ENCODE data around the gene LMBR1.
A peak's percentile ranks its signal among the peaks of the same experiment; 100 is the strongest.

Gene LMBR1

DNA sequence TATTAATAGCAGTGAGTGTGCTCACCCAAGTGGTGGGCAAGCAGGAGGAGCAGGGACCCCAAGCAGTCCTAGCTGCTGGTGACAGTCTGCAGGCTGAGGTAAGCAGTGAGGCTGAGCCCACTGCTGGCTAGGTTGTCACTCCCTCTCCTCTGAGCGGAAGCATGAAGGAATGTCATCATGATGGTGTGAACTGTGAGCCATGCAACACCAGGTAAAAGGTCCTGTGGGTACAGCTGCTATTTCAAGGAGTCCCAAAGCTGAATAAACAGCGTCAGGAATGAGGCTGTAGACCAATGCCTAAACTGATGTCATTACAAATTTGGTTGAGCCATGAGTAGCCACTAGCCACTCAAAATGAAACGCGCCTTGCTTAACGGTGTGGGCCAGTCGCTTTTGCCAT lies 126.3 kb downstream of the LMBR1 start:
- POLR2A ChIA-PET: no interaction called here

DNA sequence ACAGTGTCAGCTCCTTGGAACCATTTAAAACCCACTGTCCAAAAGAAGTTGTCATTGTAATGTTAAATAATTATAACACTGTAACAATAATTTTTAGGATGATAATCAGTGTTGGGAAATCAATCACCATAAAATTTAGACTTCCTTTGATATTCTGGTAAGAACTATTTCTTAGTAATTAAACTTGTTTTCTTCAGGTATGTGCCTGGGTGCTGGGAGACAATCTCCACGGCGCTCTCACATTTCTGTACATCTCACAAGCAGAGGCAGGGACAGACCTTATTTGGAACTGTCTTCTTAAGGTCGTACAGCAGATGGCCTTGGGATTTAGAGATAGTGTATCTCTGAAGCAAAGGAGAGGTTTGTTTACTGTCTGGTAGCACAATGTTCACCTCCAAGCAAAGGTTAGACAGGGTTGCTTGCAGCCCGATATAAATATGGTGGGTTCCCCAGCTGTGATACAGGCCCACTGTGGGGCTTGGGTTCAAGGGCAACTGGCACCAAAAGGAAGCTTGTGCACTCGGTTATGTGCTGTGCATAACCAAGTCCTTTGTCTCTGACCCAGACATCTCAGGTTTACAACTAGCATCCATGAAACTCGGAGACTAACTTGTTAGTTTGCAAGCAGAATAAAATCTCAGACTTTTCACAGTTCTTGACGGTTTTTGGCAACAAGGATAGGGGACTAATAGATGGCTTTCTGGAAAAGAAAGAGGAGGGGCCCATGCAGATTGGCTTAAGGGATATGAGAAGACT lies 126.9 kb downstream of the LMBR1 start:
- H3K27ac ChIP-seq (ENCODE audit: insufficient read depth in 1 of 2, low read depth in 1 of 2, low read length in 2 of 2, poor library complexity in 1 of 2, severe bottlenecking in 2 of 2): no peak overlapping the region
- H3K36me3 ChIP-seq (ENCODE audit: control insufficient read depth in 4 of 4, insufficient read depth in 4 of 4, low read length in 3 of 4): peaks cover 2 to 26% (median 6%) of the 10 kb centered on the region in 4 experiments
- no peaks in the 10 kb centered on the region for H3K27me3 ChIP-seq (replicated peaks in 2 of 5; ENCODE audit: control insufficient read depth in 4 of 5, insufficient read depth in 5 of 5, low read length in 4 of 5)
- no peak for DNase-seq
- POLR2A ChIA-PET: no interaction called here
- CTCF ChIA-PET: no interaction called here
- WGBS (ENCODE audit: insufficient coverage): 94% methylated on average over 6 of the region's 7 CpGs
- no peaks in the 10 kb centered on the region for H3K4me1 ChIP-seq (ENCODE audit: control extremely low read depth in 1 of 4, control insufficient read depth in 4 of 4, insufficient read depth in 4 of 4, low read length in 3 of 4)
- H3K9me3 ChIP-seq (ENCODE audit: control extremely low read depth in 1 of 5, control insufficient read depth in 4 of 5, insufficient read depth in 2 of 5, low read depth in 1 of 5, low read length in 4 of 5): no peaks in the 10 kb centered on the region
- H3K4me3 ChIP-seq (ENCODE audit: control insufficient read depth in 1 of 7, extremely low read depth in 1 of 7, insufficient read depth in 4 of 7, low read depth in 2 of 7, low read length in 6 of 7): no peak overlapping the region

More for the DNA sequence above, 126.3 kb downstream of the LMBR1 start:
- Histone ChIP-seq H3K9me3 (ENCODE audit: control extremely low read depth in 1 of 5, control insufficient read depth in 4 of 5, insufficient read depth in 2 of 5, low read depth in 1 of 5, low read length in 4 of 5) (no peaks in the 10 kb centered on the region), H3K36me3 (ENCODE audit: control insufficient read depth in 4 of 4, insufficient read depth in 4 of 4, low read length in 3 of 4) (peaks cover 0 to 21% (median 4%) of the 10 kb centered on the region in 4 experiments), H3K27ac (ENCODE audit: insufficient read depth in 1 of 2, low read depth in 1 of 2, low read length in 2 of 2, poor library complexity in 1 of 2, severe bottlenecking in 2 of 2) (no peak overlapping the region), H3K4me1 (ENCODE audit: control extremely low read depth in 1 of 4, control insufficient read depth in 4 of 4, insufficient read depth in 4 of 4, low read length in 3 of 4) (no peaks in the 10 kb centered on the region), H3K4me3 (ENCODE audit: control insufficient read depth in 1 of 7, extremely low read depth in 1 of 7, insufficient read depth in 4 of 7, low read depth in 2 of 7, low read length in 6 of 7) (no peak overlapping the region), H3K27me3 (replicated peaks in 2 of 5; ENCODE audit: control insufficient read depth in 4 of 5, insufficient read depth in 5 of 5, low read length in 4 of 5) (no peaks in the 10 kb centered on the region)
- 96% methylated on average over 4 of the region's 6 CpGs for WGBS (ENCODE audit: insufficient coverage)
- CTCF ChIA-PET: no interaction called here
- DNase-seq: no peak

DNA sequence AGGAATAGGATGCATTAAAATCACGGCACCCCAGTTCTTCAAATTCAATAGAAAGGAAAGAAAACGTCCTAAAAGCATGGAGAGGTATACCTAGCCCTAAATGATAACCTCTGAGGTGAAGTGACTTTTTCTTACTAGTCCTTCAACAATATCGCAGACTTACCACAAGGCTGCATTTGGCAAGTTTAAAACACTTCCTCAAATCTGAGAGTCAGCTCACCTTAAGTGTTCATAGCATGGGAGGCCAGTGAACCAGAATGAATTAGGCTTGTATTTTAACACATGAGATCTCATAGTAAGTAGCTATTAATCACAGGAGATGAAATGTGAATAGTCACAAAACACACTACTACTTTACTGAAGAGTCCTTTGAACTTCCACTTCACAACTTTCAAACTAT lies 128.2 kb downstream of the LMBR1 start:
- DNase-seq: peak in 2 of 3 donors; percentile 23 to 39
- Histone ChIP-seq H3K4me3 (ENCODE audit: control insufficient read depth in 1 of 7, extremely low read depth in 1 of 7, insufficient read depth in 4 of 7, low read depth in 2 of 7, low read length in 6 of 7) (no peak overlapping the region), H3K27me3 (replicated peaks in 2 of 5; ENCODE audit: control insufficient read depth in 4 of 5, insufficient read depth in 5 of 5, low read length in 4 of 5) (no peaks in the 10 kb centered on the region), H3K4me1 (ENCODE audit: control extremely low read depth in 1 of 4, control insufficient read depth in 4 of 4, insufficient read depth in 4 of 4, low read length in 3 of 4) (no peaks in the 10 kb centered on the region), H3K36me3 (ENCODE audit: control insufficient read depth in 4 of 4, insufficient read depth in 4 of 4, low read length in 3 of 4) (peaks cover 3 to 34% (median 15%) of the 10 kb centered on the region in 4 experiments), H3K9me3 (ENCODE audit: control extremely low read depth in 1 of 5, control insufficient read depth in 4 of 5, insufficient read depth in 2 of 5, low read depth in 1 of 5, low read length in 4 of 5) (peaks cover 0 to 7% (median 2%) of the 10 kb centered on the region in 5 experiments), H3K27ac (ENCODE audit: insufficient read depth in 1 of 2, low read depth in 1 of 2, low read length in 2 of 2, poor library complexity in 1 of 2, severe bottlenecking in 2 of 2) (no peak overlapping the region)
- ChIA-PET CTCF (no interaction called here), POLR2A (no interaction called here)
- 100% methylated on average over 2 of the region's 3 CpGs for WGBS (ENCODE audit: insufficient coverage)

DNA sequence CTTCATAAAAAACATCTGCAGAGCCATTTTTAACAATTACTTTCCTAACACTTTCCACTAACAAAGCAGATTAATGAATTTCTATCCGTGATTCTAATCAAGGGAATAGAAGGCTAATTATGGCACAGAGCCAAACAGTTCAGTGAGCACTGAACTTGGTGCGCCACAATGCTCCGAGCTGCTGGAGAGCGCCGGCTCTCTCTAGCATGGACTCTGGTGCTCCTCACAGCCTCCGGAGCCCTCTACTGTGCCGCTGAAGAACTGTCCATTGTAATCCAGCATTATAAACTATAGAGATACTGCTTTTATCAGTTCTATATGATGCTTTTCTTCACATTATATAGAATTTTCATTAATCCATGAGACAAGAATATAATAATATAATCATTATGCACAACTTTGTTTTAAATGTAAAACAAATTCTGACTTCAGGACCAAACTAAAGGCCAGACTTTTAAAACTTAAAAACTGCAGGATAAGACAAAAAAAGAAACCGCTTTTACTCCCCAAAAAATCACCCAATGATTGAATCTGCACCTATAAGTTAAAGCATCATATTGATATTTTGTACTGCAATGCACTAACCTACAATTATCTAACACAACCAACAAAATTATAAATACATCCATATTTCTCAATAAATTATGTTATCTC lies 128.8 kb downstream of the LMBR1 start:
- H3K27ac ChIP-seq (ENCODE audit: insufficient read depth in 1 of 2, low read depth in 1 of 2, low read length in 2 of 2, poor library complexity in 1 of 2, severe bottlenecking in 2 of 2): no peak overlapping the region
- H3K4me1 ChIP-seq (ENCODE audit: control extremely low read depth in 1 of 4, control insufficient read depth in 4 of 4, insufficient read depth in 4 of 4, low read length in 3 of 4): no peaks in the 10 kb centered on the region
- DNase-seq: peak in 2 of 3 donors; percentile 19 to 22
- peaks cover 3 to 38% (median 20%) of the 10 kb centered on the region in 4 experiments for H3K36me3 ChIP-seq (ENCODE audit: control insufficient read depth in 4 of 4, insufficient read depth in 4 of 4, low read length in 3 of 4)
- CTCF ChIA-PET: no interaction called here
- WGBS (ENCODE audit: insufficient coverage): 88% methylated on average over 5 of the region's 8 CpGs
- no peaks in the 10 kb centered on the region for H3K27me3 ChIP-seq (replicated peaks in 2 of 5; ENCODE audit: control insufficient read depth in 4 of 5, insufficient read depth in 5 of 5, low read length in 4 of 5)
- H3K4me3 ChIP-seq (ENCODE audit: control insufficient read depth in 1 of 7, extremely low read depth in 1 of 7, insufficient read depth in 4 of 7, low read depth in 2 of 7, low read length in 6 of 7): no peak overlapping the region
- H3K9me3 ChIP-seq (ENCODE audit: control extremely low read depth in 1 of 5, control insufficient read depth in 4 of 5, insufficient read depth in 2 of 5, low read depth in 1 of 5, low read length in 4 of 5): peaks cover 1 to 13% (median 4%) of the 10 kb centered on the region in 5 experiments
- POLR2A ChIA-PET: no interaction called here

DNA sequence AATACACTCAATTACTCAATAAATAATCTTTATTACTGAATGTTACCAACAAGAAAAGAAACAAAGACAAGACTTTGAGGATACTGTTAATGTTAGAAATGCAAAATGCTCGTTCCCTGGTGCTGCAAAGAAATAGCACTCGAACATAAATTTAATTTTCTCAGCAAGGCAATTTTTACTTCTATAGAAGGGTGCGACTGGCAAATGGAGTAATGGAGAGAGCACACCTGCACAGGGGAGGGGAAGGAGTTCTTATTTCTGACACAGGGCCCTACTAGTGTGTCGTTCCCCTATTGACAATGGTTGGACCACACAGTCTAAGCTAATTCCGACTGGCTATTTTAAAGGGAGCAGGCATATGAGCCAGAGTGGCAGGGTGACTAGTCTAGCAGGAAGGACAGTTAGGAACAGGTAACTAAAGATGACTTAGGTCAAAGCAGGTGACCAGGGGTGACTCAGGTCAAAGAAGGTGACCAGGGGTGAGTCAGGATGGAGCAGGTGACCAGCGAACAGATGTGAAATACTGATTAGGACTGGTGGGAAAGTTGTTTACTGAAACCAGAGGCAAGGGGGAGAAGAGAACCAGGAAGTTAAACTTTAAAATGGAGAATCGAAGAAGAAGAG lies 133.3 kb downstream of the LMBR1 start:
- DNase-seq: no peak
- ChIA-PET POLR2A (no interaction called here), CTCF (no interaction called here)
- H3K36me3 ChIP-seq (ENCODE audit: control insufficient read depth in 4 of 4, insufficient read depth in 4 of 4, low read length in 3 of 4): peaks cover 7 to 41% (median 26%) of the 10 kb centered on the region in 4 experiments
- H3K27ac ChIP-seq (ENCODE audit: insufficient read depth in 1 of 2, low read depth in 1 of 2, low read length in 2 of 2, poor library complexity in 1 of 2, severe bottlenecking in 2 of 2): no peak overlapping the region
- peak overlapping the region in 1 of 7 experiments; percentile 11 for H3K4me3 ChIP-seq (ENCODE audit: control insufficient read depth in 1 of 7, extremely low read depth in 1 of 7, insufficient read depth in 4 of 7, low read depth in 2 of 7, low read length in 6 of 7)
- peaks cover 2 to 14% (median 4%) of the 10 kb centered on the region in 5 experiments for H3K9me3 ChIP-seq (ENCODE audit: control extremely low read depth in 1 of 5, control insufficient read depth in 4 of 5, insufficient read depth in 2 of 5, low read depth in 1 of 5, low read length in 4 of 5)
- H3K4me1 ChIP-seq (ENCODE audit: control extremely low read depth in 1 of 4, control insufficient read depth in 4 of 4, insufficient read depth in 4 of 4, low read length in 3 of 4): no peaks in the 10 kb centered on the region
- 98% methylated on average over 4 of the region's 7 CpGs for WGBS (ENCODE audit: insufficient coverage)
- no peaks in the 10 kb centered on the region for H3K27me3 ChIP-seq (replicated peaks in 2 of 5; ENCODE audit: control insufficient read depth in 4 of 5, insufficient read depth in 5 of 5, low read length in 4 of 5)

DNA sequence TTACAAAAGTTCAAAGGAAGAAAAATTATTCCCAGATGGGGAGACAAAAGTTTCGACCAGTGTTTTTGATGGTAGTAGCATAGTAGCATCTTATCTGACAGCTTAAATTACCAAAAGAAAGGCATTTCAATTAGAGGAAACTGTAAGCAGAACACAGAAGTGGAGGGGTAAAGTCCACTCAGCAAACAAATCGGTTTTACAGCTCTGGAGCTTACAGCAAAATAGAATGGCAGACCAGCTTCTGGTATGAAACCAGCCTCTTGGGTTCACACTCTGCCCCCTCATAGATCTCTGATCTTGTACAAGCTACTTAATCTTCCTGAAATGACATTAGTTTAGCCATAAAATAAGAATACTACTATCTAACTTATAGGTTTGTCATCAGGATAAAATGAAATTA lies 133.8 kb downstream of the LMBR1 start:
- peaks cover 2 to 14% (median 4%) of the 10 kb centered on the region in 5 experiments for H3K9me3 ChIP-seq (ENCODE audit: control extremely low read depth in 1 of 5, control insufficient read depth in 4 of 5, insufficient read depth in 2 of 5, low read depth in 1 of 5, low read length in 4 of 5)
- H3K27ac ChIP-seq (ENCODE audit: insufficient read depth in 1 of 2, low read depth in 1 of 2, low read length in 2 of 2, poor library complexity in 1 of 2, severe bottlenecking in 2 of 2): no peak overlapping the region
- WGBS (ENCODE audit: insufficient coverage): 100% methylated on average over 1 of the region's 2 CpGs
- no peak for DNase-seq
- ChIA-PET CTCF (no interaction called here), POLR2A (no interaction called here)
- no peak overlapping the region for H3K4me3 ChIP-seq (ENCODE audit: control insufficient read depth in 1 of 7, extremely low read depth in 1 of 7, insufficient read depth in 4 of 7, low read depth in 2 of 7, low read length in 6 of 7)
- H3K27me3 ChIP-seq (replicated peaks in 2 of 5; ENCODE audit: control insufficient read depth in 4 of 5, insufficient read depth in 5 of 5, low read length in 4 of 5): no peaks in the 10 kb centered on the region
- no peaks in the 10 kb centered on the region for H3K4me1 ChIP-seq (ENCODE audit: control extremely low read depth in 1 of 4, control insufficient read depth in 4 of 4, insufficient read depth in 4 of 4, low read length in 3 of 4)
- peaks cover 7 to 41% (median 26%) of the 10 kb centered on the region in 4 experiments for H3K36me3 ChIP-seq (ENCODE audit: control insufficient read depth in 4 of 4, insufficient read depth in 4 of 4, low read length in 3 of 4)

DNA sequence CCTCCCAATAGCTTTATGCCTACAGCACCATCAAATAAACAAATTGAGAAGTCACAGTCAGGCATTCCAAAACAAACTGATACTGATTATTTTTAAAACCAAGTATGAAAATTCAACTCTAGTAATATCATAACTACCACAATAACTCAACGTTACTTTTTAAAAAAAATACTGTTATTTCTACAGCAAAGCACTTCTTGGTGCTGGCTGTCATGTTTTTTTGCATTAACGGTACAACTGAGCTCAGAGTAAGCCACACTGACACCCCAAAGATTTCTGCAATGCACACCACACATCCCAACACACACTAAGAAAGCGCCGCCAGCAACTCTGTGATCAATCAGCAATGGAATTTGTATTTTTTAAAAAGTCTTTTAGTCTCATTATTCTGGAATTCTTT lies 138.8 kb downstream of the LMBR1 start:
- Histone ChIP-seq H3K4me1 (ENCODE audit: control extremely low read depth in 1 of 4, control insufficient read depth in 4 of 4, insufficient read depth in 4 of 4, low read length in 3 of 4) (no peaks in the 10 kb centered on the region), H3K4me3 (ENCODE audit: control insufficient read depth in 1 of 7, extremely low read depth in 1 of 7, insufficient read depth in 4 of 7, low read depth in 2 of 7, low read length in 6 of 7) (no peak overlapping the region), H3K9me3 (ENCODE audit: control extremely low read depth in 1 of 5, control insufficient read depth in 4 of 5, insufficient read depth in 2 of 5, low read depth in 1 of 5, low read length in 4 of 5) (peaks cover 0 to 2% (median 1%) of the 10 kb centered on the region in 5 experiments), H3K27me3 (replicated peaks in 2 of 5; ENCODE audit: control insufficient read depth in 4 of 5, insufficient read depth in 5 of 5, low read length in 4 of 5) (no peaks in the 10 kb centered on the region), H3K27ac (ENCODE audit: insufficient read depth in 1 of 2, low read depth in 1 of 2, low read length in 2 of 2, poor library complexity in 1 of 2, severe bottlenecking in 2 of 2) (no peak overlapping the region), H3K36me3 (ENCODE audit: control insufficient read depth in 4 of 4, insufficient read depth in 4 of 4, low read length in 3 of 4) (peaks cover 7 to 39% (median 19%) of the 10 kb centered on the region in 4 experiments)
- ChIA-PET CTCF (interaction anchor here (0.7 to 0.8 kb wide), 2 partner anchors 27 to 244 kb away, joined by 3 read pairs; no protein-coding TSS in a partner anchor), POLR2A (no interaction called here)
- DNase-seq: no peak
- WGBS (ENCODE audit: insufficient coverage): 100% methylated on average over 2 of the region's 4 CpGs

Measured in common myeloid progenitor, CD34-positive (primary cell).